ENCODE measurements around the gene SPEF2. TPM values are rescaled to one million over a fixed set of nuclear protein-coding genes. Genes with fewer than 3 reads are reported as not detected.
A peak's percentile ranks its signal among the peaks of the same experiment; 100 is the strongest.

The SPEF2 gene
- total RNA-seq, 3 donors from 2014 or later, result 3.4 to 4.3 (median 3.4) TPM

DNA sequence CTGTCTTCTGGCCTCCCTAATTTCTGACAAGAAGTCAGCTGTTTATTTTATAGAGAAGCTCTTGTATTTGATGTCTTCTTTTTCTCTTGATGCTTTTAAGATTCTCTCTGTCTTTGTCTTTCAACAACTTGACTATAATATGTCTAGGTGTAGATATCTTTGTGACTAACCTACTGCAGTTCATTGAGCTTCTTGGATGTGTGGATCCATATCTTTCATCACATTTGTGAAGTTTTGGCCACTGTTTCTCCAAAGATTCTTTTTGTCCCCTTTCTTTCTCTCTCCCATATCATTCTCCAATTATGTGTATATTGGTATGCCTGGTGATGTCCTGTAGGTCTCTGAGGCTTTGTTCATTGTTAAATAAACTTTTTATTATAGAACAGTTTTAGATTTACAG, 16.7 kb downstream of the SPEF2 start:
- DNase-seq (no peak), ATAC-seq (no peak)
- Mint-ChIP-seq H3K4me1 (ENCODE audit: low read depth) (no peaks in the 10 kb centered on the region), H3K9me3 (peaks cover 33% of the 10 kb centered on the region), H3K27me3 (ENCODE audit: low read depth) (no peaks in the 10 kb centered on the region), H3K4me3 (no peak overlapping the region), H3K36me3 (ENCODE audit: insufficient read depth) (peaks cover 57% of the 10 kb centered on the region)

DNA sequence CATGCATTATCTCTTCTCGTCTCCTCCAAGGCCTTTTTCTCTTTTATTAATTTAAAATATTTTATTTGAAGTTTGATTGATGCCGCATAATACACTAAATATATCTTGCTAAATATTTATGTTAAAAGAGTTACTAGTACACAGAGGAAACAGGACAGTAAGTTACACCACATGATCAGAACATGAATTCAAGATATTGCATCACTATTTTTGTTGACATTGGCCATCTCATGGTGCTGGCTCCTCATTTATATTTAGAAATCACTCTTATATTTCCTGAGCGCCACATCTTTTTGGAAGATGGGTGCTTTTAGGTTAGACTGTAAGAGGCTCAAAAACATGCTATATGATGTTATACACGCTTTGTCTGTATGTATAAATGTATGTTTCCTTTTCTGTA, 23.0 kb downstream of the SPEF2 start:
- Mint-ChIP-seq H3K4me3 (no peak overlapping the region), H3K27me3 (ENCODE audit: low read depth) (no peaks in the 10 kb centered on the region), H3K36me3 (ENCODE audit: insufficient read depth) (peaks cover 28% of the 10 kb centered on the region), H3K9me3 (no peaks in the 10 kb centered on the region), H3K4me1 (ENCODE audit: low read depth) (no peaks in the 10 kb centered on the region)
- DNase-seq (no peak), ATAC-seq (no peak)

DNA sequence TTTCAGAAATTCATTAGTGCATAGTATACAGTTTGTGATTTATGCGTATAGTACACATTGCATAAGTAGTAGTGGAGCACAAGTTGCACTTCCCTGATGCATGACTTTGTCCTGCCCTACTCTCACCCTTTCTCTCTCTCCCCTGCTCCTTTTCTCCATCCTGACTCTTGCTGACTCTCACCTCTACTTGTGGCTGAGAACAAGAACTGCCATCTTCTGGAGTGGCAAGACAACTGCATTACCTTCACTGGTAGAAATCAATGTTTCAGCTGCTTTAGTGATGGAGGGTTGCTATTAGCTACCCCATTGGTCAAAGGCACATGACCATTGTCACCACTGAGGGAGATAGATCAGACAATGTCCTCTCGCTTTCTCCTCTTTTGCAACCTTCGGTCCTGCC, 26.9 kb downstream of the SPEF2 start:
- ATAC-seq (no peak), DNase-seq (no peak)
- Mint-ChIP-seq H3K27me3 (ENCODE audit: low read depth) (no peaks in the 10 kb centered on the region), H3K4me1 (ENCODE audit: low read depth) (no peaks in the 10 kb centered on the region), H3K4me3 (no peak overlapping the region), H3K9me3 (no peaks in the 10 kb centered on the region), H3K36me3 (ENCODE audit: insufficient read depth) (peaks cover 18% of the 10 kb centered on the region)

DNA sequence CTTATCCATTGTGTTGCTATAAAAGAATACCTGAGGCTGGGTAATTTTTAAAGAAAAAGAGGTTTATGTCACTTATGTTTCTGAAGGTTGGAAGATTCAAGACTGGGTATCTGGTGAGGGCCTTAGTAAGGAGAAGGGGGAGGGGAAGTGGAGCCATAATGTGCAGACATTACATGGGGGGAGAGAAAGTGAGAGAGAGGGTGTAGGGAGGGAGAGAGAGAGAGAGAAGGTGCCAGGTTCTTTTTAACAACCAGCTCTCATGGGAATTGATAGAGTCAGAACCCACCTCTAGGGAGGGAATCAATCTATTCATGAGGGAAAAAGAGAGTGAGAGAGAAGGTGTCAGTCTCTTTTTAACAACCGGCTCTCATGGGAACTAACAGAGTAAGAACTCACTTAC, 29.5 kb downstream of the SPEF2 start:
- Mint-ChIP-seq H3K4me3 (no peak overlapping the region), H3K36me3 (ENCODE audit: insufficient read depth) (peaks cover 13% of the 10 kb centered on the region), H3K9me3 (no peaks in the 10 kb centered on the region), H3K4me1 (ENCODE audit: low read depth) (peaks cover 7% of the 10 kb centered on the region), H3K27me3 (ENCODE audit: low read depth) (no peaks in the 10 kb centered on the region)
- ATAC-seq, result no peak
- DNase-seq, result no peak

DNA sequence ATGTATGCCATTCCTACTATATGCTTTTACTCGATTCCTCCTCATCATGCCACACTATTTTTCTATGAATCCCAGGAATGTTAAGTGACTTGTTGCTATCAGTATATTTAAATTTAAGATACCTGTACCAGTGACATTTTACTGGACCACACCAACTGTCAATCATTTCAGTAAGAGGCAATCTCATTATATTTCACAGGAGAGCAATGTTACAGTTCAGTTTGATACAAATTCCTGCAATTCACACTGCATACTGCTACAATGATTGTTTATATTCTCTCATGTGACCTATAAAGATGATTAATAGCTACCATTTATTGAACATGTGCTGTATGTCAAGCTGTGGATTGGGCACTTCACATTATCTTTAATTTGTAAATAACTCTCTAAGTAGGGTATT, 30.0 kb downstream of the SPEF2 start:
- H3K36me3 Mint-ChIP-seq (ENCODE audit: insufficient read depth), result peaks cover 10% of the 10 kb centered on the region
- H3K4me3 Mint-ChIP-seq, result no peak overlapping the region
- H3K4me1 Mint-ChIP-seq (ENCODE audit: low read depth), result peaks cover 7% of the 10 kb centered on the region
- DNase-seq (no peak), ATAC-seq (no peak)
- H3K9me3 Mint-ChIP-seq, result no peaks in the 10 kb centered on the region
- no peaks in the 10 kb centered on the region for H3K27me3 Mint-ChIP-seq (ENCODE audit: low read depth)

DNA sequence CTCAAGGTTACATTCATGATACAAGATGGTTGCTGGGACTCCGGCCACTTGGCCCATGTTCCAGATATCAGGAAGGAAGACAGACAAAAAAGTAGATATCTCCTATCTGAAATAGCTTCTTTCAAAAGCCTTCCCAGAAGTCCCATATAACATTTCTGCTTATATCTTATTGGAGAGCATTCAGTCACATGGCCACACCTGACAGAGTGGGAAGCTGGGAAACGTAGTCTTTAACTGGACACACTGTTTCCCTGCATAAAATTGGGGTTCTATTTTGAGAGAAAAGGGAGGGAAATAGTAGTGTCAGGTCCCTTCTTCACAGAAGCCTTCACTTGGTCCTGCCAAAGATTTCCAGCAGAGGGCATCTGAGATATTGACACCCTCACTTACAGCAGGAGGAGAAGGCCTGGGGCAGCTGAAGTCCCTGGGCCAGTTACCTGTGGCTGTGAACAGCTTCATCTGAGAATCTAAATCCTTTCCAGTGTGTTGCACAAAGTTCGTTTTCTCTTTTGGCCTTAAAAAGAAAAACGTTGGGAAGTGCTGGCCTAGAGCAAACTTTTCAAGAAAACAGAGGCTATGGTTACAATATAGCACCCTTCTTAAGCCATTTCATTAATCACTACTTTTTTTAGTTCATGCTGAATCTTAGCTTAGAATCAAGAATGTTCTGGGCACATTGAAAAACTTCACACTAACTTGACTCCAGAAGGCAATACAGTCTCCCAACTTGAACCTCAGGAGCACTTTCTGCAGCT, 33.5 kb downstream of the SPEF2 start:
- H3K4me1 Mint-ChIP-seq (ENCODE audit: low read depth), result peaks cover 7% of the 10 kb centered on the region
- ATAC-seq (peak; percentile 97 to 98), DNase-seq (peak; percentile 63)
- peaks cover 2% of the 10 kb centered on the region for H3K36me3 Mint-ChIP-seq (ENCODE audit: insufficient read depth)
- no peaks in the 10 kb centered on the region for H3K27me3 Mint-ChIP-seq (ENCODE audit: low read depth)
- H3K9me3 Mint-ChIP-seq, result no peaks in the 10 kb centered on the region
- H3K4me3 Mint-ChIP-seq, result no peak overlapping the region

DNA sequence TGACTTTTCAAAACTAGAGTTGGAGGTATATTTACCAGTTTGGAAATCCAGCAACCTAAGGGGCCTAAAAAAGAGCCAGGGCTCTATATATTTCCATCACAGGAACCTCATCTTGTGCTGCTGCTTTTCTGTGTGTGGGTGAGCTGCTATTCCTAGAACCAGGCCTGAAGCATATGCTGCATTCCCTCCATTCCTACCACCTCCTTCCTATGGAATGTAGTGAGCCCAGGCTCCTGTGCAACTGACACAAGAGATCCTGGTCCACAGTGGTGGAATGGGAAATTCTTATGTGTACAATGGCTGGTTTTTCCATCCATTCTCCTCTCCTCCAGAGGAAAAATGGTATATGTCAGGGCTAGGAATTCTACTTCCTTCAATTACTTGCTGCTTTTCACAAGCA, 39.1 kb downstream of the SPEF2 start:
- no peaks in the 10 kb centered on the region for H3K27me3 Mint-ChIP-seq (ENCODE audit: low read depth)
- peaks cover 9% of the 10 kb centered on the region for H3K36me3 Mint-ChIP-seq (ENCODE audit: insufficient read depth)
- peaks cover 17% of the 10 kb centered on the region for H3K4me1 Mint-ChIP-seq (ENCODE audit: low read depth)
- H3K4me3 Mint-ChIP-seq, result no peak overlapping the region
- DNase-seq (no peak), ATAC-seq (no peak)
- no peaks in the 10 kb centered on the region for H3K9me3 Mint-ChIP-seq

DNA sequence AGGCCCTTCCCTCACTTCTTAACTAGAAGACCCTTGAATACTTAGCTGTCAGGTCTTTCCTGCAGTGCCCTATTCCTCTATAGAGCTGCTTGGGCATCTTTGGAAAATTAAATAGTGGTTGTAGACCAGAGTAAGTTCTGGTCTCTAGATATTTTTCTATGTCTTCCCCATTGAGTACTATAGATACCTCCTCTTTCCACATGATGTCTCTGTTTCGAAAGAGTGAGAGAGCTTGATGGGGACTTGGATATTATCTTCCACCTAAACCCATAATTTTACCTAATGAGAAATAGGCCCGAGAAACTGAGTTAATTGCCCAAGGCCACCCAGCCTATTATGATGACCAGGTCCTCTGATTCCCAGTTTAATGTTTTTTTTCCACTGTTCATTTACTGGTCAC, 40.2 kb downstream of the SPEF2 start:
- peaks cover 14% of the 10 kb centered on the region for H3K36me3 Mint-ChIP-seq (ENCODE audit: insufficient read depth)
- no peak overlapping the region for H3K4me3 Mint-ChIP-seq
- peaks cover 17% of the 10 kb centered on the region for H3K4me1 Mint-ChIP-seq (ENCODE audit: low read depth)
- ATAC-seq (no peak), DNase-seq (no peak)
- H3K27me3 Mint-ChIP-seq (ENCODE audit: low read depth), result no peaks in the 10 kb centered on the region
- no peaks in the 10 kb centered on the region for H3K9me3 Mint-ChIP-seq

DNA sequence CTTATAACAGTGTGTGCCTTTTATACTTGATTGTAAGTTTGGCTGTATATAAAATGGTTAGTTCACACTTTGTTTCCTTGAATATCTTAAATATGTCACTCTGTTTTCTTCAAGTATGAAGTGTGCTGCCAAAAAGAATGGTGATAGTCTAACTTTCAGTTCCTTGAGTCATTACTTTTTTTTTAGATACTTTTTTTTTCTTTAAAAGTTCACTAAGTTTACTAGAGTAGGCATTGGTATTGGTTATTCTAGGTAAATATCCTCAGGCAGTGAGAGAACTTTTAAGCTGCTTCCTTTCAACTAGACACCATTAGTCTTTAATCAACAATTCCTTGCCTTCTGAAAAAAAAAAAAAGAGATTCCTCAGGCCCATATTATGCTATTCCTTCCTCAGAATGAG, 41.9 kb downstream of the SPEF2 start:
- Mint-ChIP-seq H3K9me3 (no peaks in the 10 kb centered on the region), H3K4me1 (ENCODE audit: low read depth) (peaks cover 21% of the 10 kb centered on the region), H3K4me3 (no peak overlapping the region), H3K27me3 (ENCODE audit: low read depth) (no peaks in the 10 kb centered on the region), H3K36me3 (ENCODE audit: insufficient read depth) (peaks cover 17% of the 10 kb centered on the region)
- ATAC-seq, result peak in 1 of 2 donors; percentile 25
- no peak for DNase-seq

DNA sequence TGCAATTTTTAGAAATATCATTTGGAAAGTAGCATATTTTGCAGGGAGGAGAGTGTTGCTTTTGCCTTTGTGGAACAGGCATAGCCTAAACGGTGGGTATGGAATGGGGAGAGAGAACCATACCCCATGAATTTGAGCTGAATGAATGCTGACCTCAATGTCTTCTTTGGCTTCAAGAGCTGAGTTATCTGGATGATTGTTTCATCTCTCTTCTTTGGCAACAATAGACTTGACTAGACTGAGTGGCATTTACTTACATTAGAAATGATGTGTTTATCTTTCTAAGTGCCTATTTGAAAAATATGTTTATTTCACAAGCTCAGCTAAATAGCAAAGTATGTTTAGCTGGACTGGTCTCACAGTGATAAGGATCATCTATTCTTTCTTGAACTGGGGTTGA, 42.8 kb downstream of the SPEF2 start:
- Mint-ChIP-seq H3K4me3 (no peak overlapping the region), H3K36me3 (ENCODE audit: insufficient read depth) (peaks cover 17% of the 10 kb centered on the region), H3K27me3 (ENCODE audit: low read depth) (no peaks in the 10 kb centered on the region), H3K9me3 (no peaks in the 10 kb centered on the region), H3K4me1 (ENCODE audit: low read depth) (peaks cover 26% of the 10 kb centered on the region)
- DNase-seq (no peak), ATAC-seq (no peak)

DNA sequence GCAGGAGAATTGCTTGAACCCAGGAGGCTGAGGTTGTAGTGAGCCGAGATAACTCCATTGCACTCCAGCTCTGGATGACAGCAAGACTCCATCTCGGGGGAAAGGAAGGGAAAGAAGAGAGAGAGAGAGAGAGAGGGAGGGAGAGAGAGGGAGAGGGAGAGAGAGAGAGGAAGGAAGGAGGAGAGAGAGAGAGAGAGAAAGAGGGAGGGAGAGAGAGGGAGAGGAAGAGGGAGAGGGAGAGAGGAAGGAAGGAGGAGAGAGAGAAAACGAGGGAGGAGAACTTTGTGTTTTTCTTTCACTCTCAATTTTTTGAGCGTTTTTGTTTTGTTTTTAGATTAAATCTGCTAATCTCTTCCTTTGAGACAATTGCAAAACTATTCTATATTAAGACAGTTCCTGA, 46.9 kb downstream of the SPEF2 start:
- no peak overlapping the region for H3K4me3 Mint-ChIP-seq
- DNase-seq (no peak), ATAC-seq (no peak)
- H3K36me3 Mint-ChIP-seq (ENCODE audit: insufficient read depth), result peaks cover 21% of the 10 kb centered on the region
- H3K27me3 Mint-ChIP-seq (ENCODE audit: low read depth), result no peaks in the 10 kb centered on the region
- H3K9me3 Mint-ChIP-seq, result no peaks in the 10 kb centered on the region
- peaks cover 30% of the 10 kb centered on the region for H3K4me1 Mint-ChIP-seq (ENCODE audit: low read depth)

DNA sequence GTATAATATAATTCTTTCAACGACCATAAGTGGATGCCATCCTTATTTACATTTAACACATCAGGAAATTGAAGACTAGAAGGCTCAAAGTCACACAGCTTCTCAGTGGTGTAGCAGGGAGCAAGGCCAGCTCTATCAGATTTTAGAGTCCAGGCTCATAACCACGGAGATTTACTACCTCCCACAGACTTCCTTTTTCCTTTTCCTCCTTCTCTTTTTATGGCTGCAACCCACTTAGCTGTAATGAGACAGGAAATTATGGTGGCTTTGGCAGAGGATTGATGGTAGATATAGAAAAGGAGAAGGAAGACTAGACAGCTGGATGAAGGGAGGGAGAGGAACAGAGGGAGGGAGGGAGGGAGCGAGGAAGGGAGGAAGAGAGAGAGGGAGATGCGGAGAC, 47.4 kb downstream of the SPEF2 start:
- ATAC-seq (no peak), DNase-seq (no peak)
- Mint-ChIP-seq H3K4me3 (no peak overlapping the region), H3K36me3 (ENCODE audit: insufficient read depth) (peaks cover 21% of the 10 kb centered on the region), H3K9me3 (no peaks in the 10 kb centered on the region), H3K4me1 (ENCODE audit: low read depth) (peaks cover 31% of the 10 kb centered on the region), H3K27me3 (ENCODE audit: low read depth) (no peaks in the 10 kb centered on the region)

DNA sequence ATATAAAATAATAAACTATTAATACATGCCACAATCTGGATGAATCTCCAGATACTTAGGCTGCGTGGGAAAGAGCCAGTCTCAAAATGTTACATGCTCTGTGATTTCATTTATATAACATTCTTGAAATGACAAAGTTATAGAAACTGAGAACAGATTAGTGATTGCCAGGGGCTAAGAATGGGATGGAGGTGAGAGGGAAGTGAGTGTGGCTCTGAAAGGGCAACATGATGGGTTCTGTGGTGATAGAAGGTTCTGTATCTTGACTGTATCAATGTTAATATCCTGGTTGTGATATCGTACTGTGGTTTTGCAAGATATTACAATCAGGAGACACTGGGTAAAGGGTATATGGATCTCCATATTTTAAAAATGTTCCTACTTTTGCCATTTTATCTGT, 50.7 kb downstream of the SPEF2 start:
- DNase-seq, result no peak
- ATAC-seq, result peak; percentile 52 to 62
- Mint-ChIP-seq H3K4me1 (ENCODE audit: low read depth) (peaks cover 55% of the 10 kb centered on the region), H3K36me3 (ENCODE audit: insufficient read depth) (peaks cover 10% of the 10 kb centered on the region), H3K4me3 (no peak overlapping the region), H3K27me3 (ENCODE audit: low read depth) (no peaks in the 10 kb centered on the region), H3K9me3 (no peaks in the 10 kb centered on the region)

DNA sequence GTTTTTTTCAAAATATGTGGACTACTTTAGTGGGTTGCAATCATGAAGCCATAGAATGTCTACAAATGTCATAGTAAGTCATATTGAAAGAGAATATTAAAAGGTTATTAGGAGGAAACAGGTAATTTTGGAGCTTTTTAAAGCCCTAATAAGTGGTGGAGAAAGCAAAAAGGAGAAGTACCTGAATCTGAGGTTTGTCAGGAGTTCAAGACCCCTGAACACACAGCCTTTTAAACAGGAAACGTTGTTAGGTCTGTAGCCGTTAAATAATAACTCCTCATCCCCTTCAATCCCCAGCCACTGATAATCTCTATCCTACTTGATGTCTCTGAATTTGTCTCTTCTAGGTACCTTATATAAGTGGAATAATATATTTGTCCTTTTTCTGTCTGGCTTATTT, 51.1 kb downstream of the SPEF2 start:
- Mint-ChIP-seq H3K27me3 (ENCODE audit: low read depth) (no peaks in the 10 kb centered on the region), H3K4me3 (no peak overlapping the region), H3K9me3 (no peaks in the 10 kb centered on the region), H3K4me1 (ENCODE audit: low read depth) (peaks cover 60% of the 10 kb centered on the region), H3K36me3 (ENCODE audit: insufficient read depth) (peaks cover 10% of the 10 kb centered on the region)
- no peak for ATAC-seq
- no peak for DNase-seq

DNA sequence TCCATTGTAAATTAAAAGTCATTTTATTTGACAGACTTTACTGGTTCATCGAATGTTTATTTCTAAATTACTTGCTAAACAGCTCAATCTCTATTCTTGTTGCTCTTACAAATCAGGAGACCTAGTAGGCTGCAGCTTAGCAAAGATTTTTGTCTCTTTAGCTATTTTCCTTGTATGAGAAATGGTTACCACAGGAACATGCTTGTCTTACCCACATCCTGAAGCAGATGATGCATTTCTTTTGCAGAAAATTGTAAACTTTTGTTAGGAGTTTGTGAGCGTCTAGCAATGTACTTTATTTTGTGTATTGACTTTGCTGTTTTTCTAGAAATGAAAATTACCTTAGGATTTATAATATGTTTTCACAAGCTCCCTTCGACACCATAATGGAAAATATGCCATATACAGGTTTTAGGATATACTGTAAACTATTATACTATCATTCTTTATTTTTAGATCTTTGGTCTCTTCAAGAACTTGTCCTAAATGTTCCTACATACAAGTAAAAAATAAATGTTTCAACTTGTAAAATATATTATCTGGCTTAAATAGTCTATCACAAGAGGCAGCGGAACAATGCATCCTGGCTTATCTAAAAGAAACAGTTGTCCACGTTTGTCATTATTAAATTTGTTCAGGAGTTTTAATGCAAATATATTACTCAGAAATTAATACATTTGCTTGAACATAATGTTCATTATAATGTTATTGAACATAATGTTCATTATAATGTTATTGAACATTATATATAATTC, 54.1 kb downstream of the SPEF2 start:
- Mint-ChIP-seq H3K4me3 (no peak overlapping the region), H3K9me3 (no peaks in the 10 kb centered on the region), H3K36me3 (ENCODE audit: insufficient read depth) (peaks cover 4% of the 10 kb centered on the region), H3K4me1 (ENCODE audit: low read depth) (peaks cover 55% of the 10 kb centered on the region), H3K27me3 (ENCODE audit: low read depth) (no peaks in the 10 kb centered on the region)
- DNase-seq, result no peak
- peak; percentile 21 to 64 for ATAC-seq
